Ascending aorta (tissue), 2 donors: ENCODE measurements around the gene BABAM2. TPM values are rescaled to one million over a fixed set of nuclear protein-coding genes. Genes with fewer than 3 reads are reported as not detected.

Experiments used
- DNase-seq, 2 donors: peaks; one replicate each; pipeline ENCODE4 v3.0.0-alpha.2; 2019; ENCODE audit warnings: low spot score in 2 of 2
- H3K27ac ChIP-seq, 2 donors: fragments of 200-600 bp; sonication (generic); one replicate each; pipeline ENCODE4 v1.5.1; 2016 to 2017; ENCODE audit warnings: mild to moderate bottlenecking in 1 of 2
- H3K27me3 ChIP-seq: fragments of 200-600 bp; sonication (generic); one replicate; pipeline ENCODE4 v1.5.1; 2017
- H3K36me3 ChIP-seq, 2 donors: fragments of 200-600 bp; sonication (generic); one replicate each; pipeline ENCODE4 v1.5.1; 2016
- H3K4me1 ChIP-seq, 2 donors: fragments of 200-600 bp; sonication (generic); one replicate each; pipeline ENCODE4 v1.5.1; 2016 to 2017; ENCODE audit warnings: mild to moderate bottlenecking in 1 of 2
- H3K4me3 ChIP-seq, 2 donors: fragments of 200-600 bp; sonication (generic); one replicate each; pipeline ENCODE4 v1.5.1; 2016 to 2017; ENCODE audit warnings: mild to moderate bottlenecking in 1 of 2
- H3K9me3 ChIP-seq, 2 donors: fragments of 200-600 bp; sonication (generic); one replicate each; pipeline ENCODE4 v1.5.1; 2016
- intact Hi-C: fragments of 100-400 bp; cut with DNase I; formaldehyde crosslinking; loops from one replicate; pipeline ENCODE4 v1.15.1; 2023
- total RNA-seq: library from RNA; depleted of rRNA; stranded (reverse); fragments of >200 nt; gene quantifications from one replicate; pipeline ENCODE4 v1.1.0, GENCODE V29; 2016
- TF ChIP-seq, protein P1 (sequence below), 3 experiments: fragments of 200-600 bp in 2 of 3; fragments of 450-650 bp in 1 of 3; sonication (generic) in 2 of 3; IDR thresholded peaks; one replicate each; pipeline ENCODE4 v1.5.1; 2016 to 2019; ENCODE audit warnings: antibody characterized with exemption in 3 of 3, mild to moderate bottlenecking in 1 of 3, moderate library complexity in 1 of 3

Gene BABAM2
- total RNA-seq, 1 donor from 2014 or later: 19.6 TPM

DNA sequence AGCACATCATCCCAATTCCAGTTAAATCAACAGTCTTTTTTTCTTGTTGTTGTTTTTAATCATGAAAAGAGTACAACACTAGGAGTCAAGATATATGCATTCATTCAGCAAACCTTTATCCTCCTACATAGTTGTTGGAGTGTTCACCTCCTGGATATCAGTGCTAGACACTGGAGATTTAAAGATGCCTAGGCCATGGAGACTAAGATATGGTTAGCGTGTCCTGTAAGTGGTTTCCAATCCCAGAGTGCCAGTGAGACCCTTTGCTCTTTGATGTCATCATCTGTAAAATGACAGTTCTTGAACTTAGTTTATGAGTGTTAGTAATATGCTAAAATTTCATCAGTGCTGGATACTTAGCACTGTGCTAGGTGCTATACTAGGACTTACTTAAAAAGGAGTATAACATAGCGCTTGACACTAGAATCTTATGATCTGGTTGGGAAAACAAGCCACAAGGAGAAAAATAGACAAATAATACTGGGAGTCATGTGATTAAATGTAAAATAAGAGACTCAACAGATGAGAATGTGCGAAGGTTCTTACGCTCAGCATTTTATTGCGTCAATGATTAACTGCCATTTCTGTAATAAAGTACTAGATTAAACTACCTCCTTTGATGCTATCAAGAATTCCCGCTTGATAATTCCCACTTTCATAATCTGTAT, 31.5 kb downstream of the BABAM2 start:
- DNase-seq: no peak

DNA sequence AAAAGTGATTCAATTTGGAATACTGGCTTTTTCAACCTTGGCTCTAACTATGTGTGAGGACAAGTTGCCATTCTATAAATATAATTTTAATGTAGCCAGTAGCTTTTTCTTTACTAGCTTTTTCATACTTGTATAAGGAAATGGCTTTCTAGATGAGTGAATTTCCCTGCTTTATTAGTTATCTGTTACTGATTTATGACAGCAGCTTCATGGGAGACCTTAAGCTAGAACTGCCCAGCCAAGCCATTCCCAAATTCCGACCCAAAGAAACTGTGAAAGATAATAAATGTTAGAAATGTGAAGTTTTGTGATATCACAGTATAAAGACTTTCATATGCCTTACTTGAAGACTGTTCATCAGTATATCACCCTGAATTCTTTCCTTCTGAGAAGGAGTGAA, 32.3 kb downstream of the BABAM2 start:
- no peak for DNase-seq
- Histone ChIP-seq H3K9me3 (no peaks in the 10 kb centered on the region), H3K27me3 (no peaks in the 10 kb centered on the region), H3K27ac (no peak overlapping the region), H3K4me1 (no peaks in the 10 kb centered on the region), H3K36me3 (no peaks in the 10 kb centered on the region), H3K4me3 (no peak overlapping the region)
- intact Hi-C loops: no loop called here
- TF ChIP-seq, protein P1, sequence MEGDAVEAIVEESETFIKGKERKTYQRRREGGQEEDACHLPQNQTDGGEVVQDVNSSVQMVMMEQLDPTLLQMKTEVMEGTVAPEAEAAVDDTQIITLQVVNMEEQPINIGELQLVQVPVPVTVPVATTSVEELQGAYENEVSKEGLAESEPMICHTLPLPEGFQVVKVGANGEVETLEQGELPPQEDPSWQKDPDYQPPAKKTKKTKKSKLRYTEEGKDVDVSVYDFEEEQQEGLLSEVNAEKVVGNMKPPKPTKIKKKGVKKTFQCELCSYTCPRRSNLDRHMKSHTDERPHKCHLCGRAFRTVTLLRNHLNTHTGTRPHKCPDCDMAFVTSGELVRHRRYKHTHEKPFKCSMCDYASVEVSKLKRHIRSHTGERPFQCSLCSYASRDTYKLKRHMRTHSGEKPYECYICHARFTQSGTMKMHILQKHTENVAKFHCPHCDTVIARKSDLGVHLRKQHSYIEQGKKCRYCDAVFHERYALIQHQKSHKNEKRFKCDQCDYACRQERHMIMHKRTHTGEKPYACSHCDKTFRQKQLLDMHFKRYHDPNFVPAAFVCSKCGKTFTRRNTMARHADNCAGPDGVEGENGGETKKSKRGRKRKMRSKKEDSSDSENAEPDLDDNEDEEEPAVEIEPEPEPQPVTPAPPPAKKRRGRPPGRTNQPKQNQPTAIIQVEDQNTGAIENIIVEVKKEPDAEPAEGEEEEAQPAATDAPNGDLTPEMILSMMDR (IDR thresholded peaks at IDR 0.05): no peak

More for the DNA sequence above, 31.5 kb downstream of the BABAM2 start:
- no peaks in the 10 kb centered on the region for H3K36me3 ChIP-seq
- H3K9me3 ChIP-seq: no peaks in the 10 kb centered on the region
- no peak overlapping the region for H3K27ac ChIP-seq
- intact Hi-C loops: no loop called here
- no peaks in the 10 kb centered on the region for H3K27me3 ChIP-seq
- H3K4me1 ChIP-seq: no peaks in the 10 kb centered on the region
- TF ChIP-seq, protein P1 (IDR thresholded peaks at IDR 0.05): no peak
- no peak overlapping the region for H3K4me3 ChIP-seq

DNA sequence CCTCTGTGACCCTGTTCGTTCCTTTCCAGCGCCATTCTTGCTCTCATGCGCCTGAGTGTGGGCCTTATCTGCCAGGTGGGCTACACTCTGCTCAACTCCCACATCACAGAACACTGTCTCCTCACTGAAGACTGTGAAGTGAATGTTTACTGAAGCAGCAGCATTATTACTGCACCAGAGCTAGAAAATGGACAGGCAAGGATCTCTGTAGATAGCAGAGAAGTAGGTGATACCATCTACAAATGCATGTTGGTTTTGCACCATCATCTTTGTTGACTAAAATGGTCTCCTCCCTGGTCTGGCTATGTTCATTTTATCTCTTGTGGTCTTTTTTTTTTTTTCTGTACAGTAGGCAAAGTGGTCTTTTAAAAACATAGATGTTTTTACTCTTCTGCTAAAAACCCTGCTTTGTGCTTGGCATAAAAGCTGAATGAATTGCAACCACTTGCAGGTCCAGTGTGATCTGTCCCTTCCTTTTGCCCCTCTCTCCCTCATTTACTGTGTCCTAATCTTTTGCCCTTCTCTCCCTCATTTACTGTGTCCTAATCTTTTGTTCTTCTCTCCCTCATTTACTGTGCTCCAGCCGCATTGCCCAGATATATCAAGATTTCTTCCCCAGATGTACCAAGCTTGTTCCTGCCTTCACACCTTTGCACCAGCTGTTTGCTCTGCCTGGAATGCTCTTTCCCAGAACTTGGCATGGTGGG, 35.4 kb downstream of the BABAM2 start:
- intact Hi-C loops: no loop called here
- Histone ChIP-seq H3K9me3 (no peaks in the 10 kb centered on the region), H3K27me3 (no peaks in the 10 kb centered on the region), H3K27ac (no peak overlapping the region), H3K4me1 (no peaks in the 10 kb centered on the region), H3K36me3 (peaks cover 0 to 3% of the 10 kb centered on the region in 2 donors), H3K4me3 (no peak overlapping the region)
- TF ChIP-seq, protein P1 (IDR thresholded peaks at IDR 0.05): no peak
- no peak for DNase-seq

DNA sequence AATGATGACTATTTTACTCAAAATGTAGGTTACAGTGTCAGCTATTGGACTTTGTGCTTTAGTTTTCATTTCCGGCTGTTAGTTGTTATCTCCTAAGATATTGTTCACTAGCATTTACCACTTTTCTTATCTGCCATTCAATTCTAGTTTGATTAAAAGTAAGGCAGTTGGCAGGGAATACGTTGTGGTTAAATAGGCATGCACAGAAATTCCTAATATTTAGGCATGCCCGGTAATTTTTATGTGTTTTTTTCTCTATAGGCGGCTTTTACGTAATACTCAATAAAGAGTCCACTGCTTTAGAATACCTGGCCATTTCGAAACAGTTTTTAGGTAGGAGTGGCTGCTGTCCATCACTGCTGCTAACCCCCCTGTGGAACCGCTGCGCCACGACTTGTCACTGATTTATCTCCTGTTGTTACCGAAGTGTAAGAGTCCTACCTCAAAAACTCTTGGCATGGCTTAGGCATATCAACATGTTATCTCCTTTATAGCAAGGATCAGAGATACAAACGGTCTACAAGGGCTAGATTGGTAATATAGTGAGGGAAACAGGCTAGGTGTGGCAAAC, 39.5 kb downstream of the BABAM2 start:
- H3K4me1 ChIP-seq: no peaks in the 10 kb centered on the region
- TF ChIP-seq, protein P1 (IDR thresholded peaks at IDR 0.05): no peak
- H3K4me3 ChIP-seq: no peak overlapping the region
- DNase-seq: no peak
- intact Hi-C loops: no loop called here
- H3K9me3 ChIP-seq: no peaks in the 10 kb centered on the region
- no peak overlapping the region for H3K27ac ChIP-seq
- H3K27me3 ChIP-seq: no peaks in the 10 kb centered on the region
- H3K36me3 ChIP-seq: peaks cover 0 to 3% of the 10 kb centered on the region in 2 donors

DNA sequence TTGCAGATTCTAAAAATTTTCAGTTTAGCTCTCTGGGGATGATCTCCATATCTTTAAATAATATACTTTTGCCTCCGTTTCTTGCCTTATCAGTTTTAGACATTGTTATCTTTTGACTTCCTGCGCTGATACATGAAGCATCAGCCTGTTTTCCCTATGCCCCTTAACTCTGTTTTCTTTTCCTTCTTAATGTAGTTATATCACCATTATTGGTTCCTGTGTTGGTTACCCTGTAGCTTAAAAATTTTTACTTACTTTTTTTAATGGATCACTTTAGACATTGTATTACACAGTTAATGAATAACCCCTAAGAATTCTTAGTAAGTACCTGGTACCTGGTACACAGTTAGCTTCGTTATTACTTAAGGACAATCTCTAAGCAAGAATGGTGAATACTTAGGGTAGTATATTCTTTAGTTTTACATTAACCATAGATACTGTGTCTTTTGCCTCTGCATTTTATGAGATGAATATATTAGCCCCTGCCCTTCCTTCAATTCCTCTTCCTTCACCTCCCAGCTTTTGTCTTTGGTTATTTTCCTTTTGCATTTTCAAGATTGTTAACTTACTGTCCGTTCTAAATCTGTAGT, 40.9 kb downstream of the BABAM2 start:
- H3K27ac ChIP-seq: no peak overlapping the region
- H3K36me3 ChIP-seq: peaks cover 0 to 3% of the 10 kb centered on the region in 2 donors
- H3K4me1 ChIP-seq: no peaks in the 10 kb centered on the region
- H3K27me3 ChIP-seq: no peaks in the 10 kb centered on the region
- no peak overlapping the region for H3K4me3 ChIP-seq
- no peak for DNase-seq
- intact Hi-C loops: no loop called here
- no peaks in the 10 kb centered on the region for H3K9me3 ChIP-seq
- TF ChIP-seq, protein P1 (IDR thresholded peaks at IDR 0.05): no peak
